NB4 (cell line): ENCODE results near the gene PWP2.
"Not testable (repeated sequence)": the region's sequence is repeated elsewhere in the genome, so short reads cannot be mapped to it uniquely, and the experiment has no call there.

Experiments used
- POLR2A ChIP-seq: IDR thresholded peaks from 2 replicates; pipeline ENCODE4 v1.6.1; 2011; ENCODE audit warnings: mild to moderate bottlenecking; ENCODE audit not compliant: insufficient read length; ENCODE audit errors: extremely low read depth
- TF ChIP-seq, protein P1 (sequence below): IDR thresholded peaks from one replicate; pipeline ENCODE4 v1.5.1; 2012; ENCODE audit warnings: low read depth, low read length
- TF ChIP-seq, protein P2 (sequence below): IDR thresholded peaks from 2 replicates; pipeline ENCODE4 v1.6.1; 2011; ENCODE audit warnings: low read depth, low read length

DNA sequence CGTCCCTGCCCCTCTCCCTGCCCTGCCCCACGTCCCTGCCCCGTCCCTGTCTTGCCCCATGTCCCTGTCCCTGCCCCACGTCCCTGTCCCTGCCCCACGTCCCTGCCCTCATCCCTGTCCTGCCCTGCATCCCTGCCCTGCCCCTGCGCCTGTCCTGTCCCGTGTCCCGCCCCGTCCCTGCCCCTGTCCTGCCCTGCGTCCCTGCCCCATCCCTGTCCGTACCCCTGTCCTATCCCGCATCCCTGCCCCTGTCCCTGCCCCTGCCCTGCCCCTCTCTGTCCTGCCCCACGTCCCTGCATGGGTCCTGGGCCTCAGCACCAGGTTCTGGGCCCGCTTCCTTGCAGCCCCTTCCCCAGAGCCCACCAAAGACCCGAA lies 53.1 kb downstream of the PWP2 start:
- not testable (repeated sequence) for TF ChIP-seq POLR2A
- TF ChIP-seq, protein P1, sequence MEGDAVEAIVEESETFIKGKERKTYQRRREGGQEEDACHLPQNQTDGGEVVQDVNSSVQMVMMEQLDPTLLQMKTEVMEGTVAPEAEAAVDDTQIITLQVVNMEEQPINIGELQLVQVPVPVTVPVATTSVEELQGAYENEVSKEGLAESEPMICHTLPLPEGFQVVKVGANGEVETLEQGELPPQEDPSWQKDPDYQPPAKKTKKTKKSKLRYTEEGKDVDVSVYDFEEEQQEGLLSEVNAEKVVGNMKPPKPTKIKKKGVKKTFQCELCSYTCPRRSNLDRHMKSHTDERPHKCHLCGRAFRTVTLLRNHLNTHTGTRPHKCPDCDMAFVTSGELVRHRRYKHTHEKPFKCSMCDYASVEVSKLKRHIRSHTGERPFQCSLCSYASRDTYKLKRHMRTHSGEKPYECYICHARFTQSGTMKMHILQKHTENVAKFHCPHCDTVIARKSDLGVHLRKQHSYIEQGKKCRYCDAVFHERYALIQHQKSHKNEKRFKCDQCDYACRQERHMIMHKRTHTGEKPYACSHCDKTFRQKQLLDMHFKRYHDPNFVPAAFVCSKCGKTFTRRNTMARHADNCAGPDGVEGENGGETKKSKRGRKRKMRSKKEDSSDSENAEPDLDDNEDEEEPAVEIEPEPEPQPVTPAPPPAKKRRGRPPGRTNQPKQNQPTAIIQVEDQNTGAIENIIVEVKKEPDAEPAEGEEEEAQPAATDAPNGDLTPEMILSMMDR: not testable (repeated sequence)
- TF ChIP-seq, protein P2, sequence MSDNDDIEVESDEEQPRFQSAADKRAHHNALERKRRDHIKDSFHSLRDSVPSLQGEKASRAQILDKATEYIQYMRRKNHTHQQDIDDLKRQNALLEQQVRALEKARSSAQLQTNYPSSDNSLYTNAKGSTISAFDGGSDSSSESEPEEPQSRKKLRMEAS: not testable (repeated sequence)
